ENCODE measurements around the gene OTOG. TPM values are rescaled to one million over a fixed set of nuclear protein-coding genes. Genes with fewer than 3 reads are reported as not detected.

Gene OTOG
- total and polyA plus RNA-seq, 2 donors (not counting 3 experiments of a cell fraction or from before 2014, with no cell fraction given), result not detected

DNA sequence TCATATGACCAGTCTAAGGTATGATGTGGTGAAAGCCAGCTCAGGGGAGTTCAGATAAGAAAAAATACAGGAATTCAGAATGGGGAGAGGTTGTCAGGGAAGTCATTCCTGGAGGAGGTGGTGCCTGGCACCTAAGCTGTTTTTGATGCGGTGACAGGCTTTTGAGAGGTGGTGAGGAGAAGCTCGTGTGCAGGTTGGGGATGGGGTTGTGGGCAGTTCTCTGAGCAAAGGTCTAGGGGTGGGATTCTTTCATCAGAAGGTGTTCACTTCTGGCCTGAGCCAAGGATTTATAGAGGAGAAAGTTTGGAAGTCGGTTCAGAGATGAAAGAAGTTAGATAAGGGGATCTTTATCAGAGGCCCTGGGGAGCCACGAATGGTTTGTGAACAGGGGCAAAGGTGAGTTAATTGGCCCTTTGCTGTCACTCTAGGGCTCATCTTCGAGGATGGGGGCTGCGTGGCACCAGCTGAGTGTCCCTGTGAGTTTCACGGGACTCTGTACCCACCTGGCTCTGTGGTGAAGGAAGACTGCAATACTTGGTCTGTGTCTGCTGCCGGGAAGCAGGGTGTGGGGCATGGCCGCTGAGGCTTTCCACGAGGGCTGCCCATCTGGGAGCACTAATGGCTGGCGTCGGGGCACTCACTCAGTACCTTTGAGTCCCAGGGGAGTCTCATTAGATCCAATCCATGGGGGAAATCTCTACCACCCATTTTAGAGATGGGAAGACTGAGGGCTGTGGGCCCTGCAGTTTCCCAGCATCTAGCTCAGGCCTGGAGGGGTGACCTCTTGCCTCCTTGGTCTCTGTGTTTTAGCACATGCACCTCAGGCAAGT, 13.4 kb downstream of the OTOG start:
- ChIA-PET CTCF (no interaction called here), POLR2A (no interaction called here)
- Histone ChIP-seq H4K20me1 (replicated peaks; ENCODE audit: control insufficient read depth, extremely low read depth, insufficient read depth, low read length) (no peaks in the 10 kb centered on the region), H3K36me3 (ENCODE audit: control insufficient read depth in 2 of 2, extremely low read depth in 1 of 2, insufficient read depth in 2 of 2, low read length in 2 of 2) (no peaks in the 10 kb centered on the region), H2AFZ (ENCODE audit: low read depth, low read length) (no peak overlapping the region), H3K9me1 (replicated peaks; ENCODE audit: control insufficient read depth, extremely low read depth, insufficient read depth, low read length) (no peaks in the 10 kb centered on the region), H3K9me3 (replicated peaks; ENCODE audit: control insufficient read depth, insufficient read depth, low read length) (no peaks in the 10 kb centered on the region), H3K27ac (ENCODE audit: insufficient read depth, low read depth, low read length) (no peak overlapping the region), H3K4me1 (ENCODE audit: control insufficient read depth, extremely low read depth, insufficient read depth, low read length) (no peaks in the 10 kb centered on the region), H3K27me3 (ENCODE audit: control insufficient read depth in 2 of 2, insufficient read depth in 2 of 2, low read length in 2 of 2) (no peaks in the 10 kb centered on the region), H3K4me3 (replicated peaks in 1 of 3; ENCODE audit: insufficient read depth in 1 of 3, low read depth in 1 of 3, low read length in 3 of 3) (no peak overlapping the region), H3K9ac (replicated peaks; ENCODE audit: extremely low read depth, insufficient read depth, low read length) (no peak overlapping the region), H3K79me2 (ENCODE audit: control insufficient read depth, insufficient read depth, low read length) (no peaks in the 10 kb centered on the region), H3K4me2 (ENCODE audit: insufficient read depth, low read length) (no peak overlapping the region)
- no TSS peak for BruUV-seq (replicated peaks)
- no peak for TF ChIP-seq FOS (IDR thresholded peaks at IDR 0.05; ENCODE audit: borderline replicate concordance, insufficient read depth, low read length)
- no peak for TF ChIP-seq JUN (IDR thresholded peaks at IDR 0.05; ENCODE audit: borderline replicate concordance, insufficient read depth, insufficient read length, low read depth)
- FAIRE-seq (no peak), DNase-seq (ENCODE audit: low read depth, low spot score) (no peak)
- intact Hi-C loops (cut with micrococcal nuclease), result no loop called here
- dilution Hi-C loops (cut with MboI; ENCODE audit: extremely low pct_ligation_motif_present, low sequenced_read_pairs), result no loop called here

DNA sequence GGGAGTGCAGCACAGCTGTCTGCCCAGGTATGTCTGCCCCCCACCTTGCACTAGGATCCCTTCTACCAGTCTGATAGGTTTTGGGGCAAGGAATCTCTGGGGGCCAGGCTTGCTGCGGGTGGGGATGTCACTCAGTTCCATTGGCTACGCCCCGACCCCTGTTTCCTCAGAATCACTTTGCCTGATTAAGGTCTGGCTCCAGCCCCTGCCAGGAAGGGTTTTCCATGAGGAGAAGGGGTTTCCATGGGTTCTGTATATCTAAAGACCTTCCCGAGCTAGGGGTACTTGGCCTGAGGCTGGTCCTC, 14.0 kb downstream of the OTOG start:
- H3K4me2 ChIP-seq (ENCODE audit: insufficient read depth, low read length), result no peak overlapping the region
- ChIA-PET CTCF (no interaction called here), POLR2A (no interaction called here)
- dilution Hi-C loops (cut with MboI; ENCODE audit: extremely low pct_ligation_motif_present, low sequenced_read_pairs), result no loop called here
- FAIRE-seq, result no peak
- no peak for TF ChIP-seq JUN (IDR thresholded peaks at IDR 0.05; ENCODE audit: borderline replicate concordance, insufficient read depth, insufficient read length, low read depth)
- no peak for TF ChIP-seq POLR2A (IDR thresholded peaks at IDR 0.05; ENCODE audit: low read depth, low read length)
- no peak for TF ChIP-seq EZH2 (IDR thresholded peaks at IDR 0.05; ENCODE audit: borderline replicate concordance, low read depth, low read length, severe bottlenecking)
- TF ChIP-seq FOS (IDR thresholded peaks at IDR 0.05; ENCODE audit: borderline replicate concordance, insufficient read depth, low read length), result no peak
- TF ChIP-seq GATA2 (IDR thresholded peaks at IDR 0.05; ENCODE audit: insufficient read depth, insufficient read length, low read depth, low read length), result no peak
- TF ChIP-seq POLR2AphosphoS5 (IDR thresholded peaks at IDR 0.05; ENCODE audit: insufficient read depth, low read depth, low read length), result no peak
- TF ChIP-seq MAX (IDR thresholded peaks at IDR 0.05; ENCODE audit: insufficient read depth, insufficient read length), result no peak
- TF ChIP-seq CTCF (IDR thresholded peaks at IDR 0.05; ENCODE audit: extremely low read depth in 1 of 2, insufficient read depth in 1 of 2, low read depth in 1 of 2, low read length in 2 of 2), result no peak
- no peak for TF ChIP-seq MYC (IDR thresholded peaks at IDR 0.05; ENCODE audit: low read depth, low read length)
- no peaks in the 10 kb centered on the region for H3K27me3 ChIP-seq (ENCODE audit: control insufficient read depth in 2 of 2, insufficient read depth in 2 of 2, low read length in 2 of 2)
- H4K20me1 ChIP-seq (replicated peaks; ENCODE audit: control insufficient read depth, extremely low read depth, insufficient read depth, low read length), result no peaks in the 10 kb centered on the region
- intact Hi-C loops (cut with micrococcal nuclease), result no loop called here
- no peak overlapping the region for H3K27ac ChIP-seq (ENCODE audit: insufficient read depth, low read depth, low read length)
- H2AFZ ChIP-seq (ENCODE audit: low read depth, low read length), result no peak overlapping the region
- no peaks in the 10 kb centered on the region for H3K4me1 ChIP-seq (ENCODE audit: control insufficient read depth, extremely low read depth, insufficient read depth, low read length)
- BruUV-seq (replicated peaks), result no TSS peak
- no peak overlapping the region for H3K9ac ChIP-seq (replicated peaks; ENCODE audit: extremely low read depth, insufficient read depth, low read length)
- H3K9me1 ChIP-seq (replicated peaks; ENCODE audit: control insufficient read depth, extremely low read depth, insufficient read depth, low read length), result no peaks in the 10 kb centered on the region
- no peaks in the 10 kb centered on the region for H3K9me3 ChIP-seq (replicated peaks; ENCODE audit: control insufficient read depth, insufficient read depth, low read length)
- no peaks in the 10 kb centered on the region for H3K79me2 ChIP-seq (ENCODE audit: control insufficient read depth, insufficient read depth, low read length)
- no peak for DNase-seq (ENCODE audit: low read depth, low spot score)
- no peak overlapping the region for H3K4me3 ChIP-seq (replicated peaks in 1 of 3; ENCODE audit: insufficient read depth in 1 of 3, low read depth in 1 of 3, low read length in 3 of 3)
- no peaks in the 10 kb centered on the region for H3K36me3 ChIP-seq (ENCODE audit: control insufficient read depth in 2 of 2, extremely low read depth in 1 of 2, insufficient read depth in 2 of 2, low read length in 2 of 2)

Measured in endothelial cell of umbilical vein (primary cell).